MCF 10A (cell line): ENCODE measurements around the gene CBX8. TPM values are rescaled to one million over a fixed set of nuclear protein-coding genes. Genes with fewer than 3 reads are reported as not detected.

Experiments used
- BruUV-seq: library from RNA; stranded (reverse); fragments of 400-500 nt; replicated peaks from 2 replicates; lab custom pipeline; 2021; lab: Mats Ljungman, UMichigan
- CTCF ChIA-PET: fragments of 300-600 bp; sonication (Branson Sonifier 250); formaldehyde crosslinking; extraction: SDS; loops from one replicate; lab custom pipeline; 2021; ENCODE audit warnings: antibody characterized with exemption, inconsistent platforms; lab: Yijun Ruan, JAX
- POLR2A ChIA-PET: fragments of 300-600, 350-650 bp; sonication (Branson Sonifier 250); formaldehyde crosslinking; extraction: SDS; loops from one replicate; lab custom pipeline; 2020; ENCODE audit warnings: antibody characterized with exemption, inconsistent platforms; lab: Yijun Ruan, JAX
- DNase-seq: peaks from one replicate; pipeline ENCODE4 v3.0.0-alpha.2; 2018; ENCODE audit not compliant: unreplicated experiment
- H3K27ac Mint-ChIP-seq: one replicate; pipeline ENCODE4 v1.8.0; 2022; ENCODE audit warnings: mild to moderate bottlenecking, low read depth, mixed read lengths; ENCODE audit not compliant: unreplicated experiment
- H3K27me3 Mint-ChIP-seq: one replicate; pipeline ENCODE4 v1.8.0; 2022; ENCODE audit warnings: mixed read lengths; ENCODE audit not compliant: insufficient read depth, unreplicated experiment
- H3K36me3 Mint-ChIP-seq: one replicate; pipeline ENCODE4 v1.8.0; 2022; ENCODE audit warnings: mild to moderate bottlenecking, moderate library complexity, mixed read lengths; ENCODE audit not compliant: insufficient read depth, unreplicated experiment
- H3K4me1 Mint-ChIP-seq: one replicate; pipeline ENCODE4 v1.8.0; 2022; ENCODE audit warnings: mixed read lengths; ENCODE audit not compliant: insufficient read depth, unreplicated experiment
- H3K4me3 Mint-ChIP-seq: one replicate; pipeline ENCODE4 v1.8.0; 2022; ENCODE audit warnings: mild to moderate bottlenecking, moderate library complexity, mixed read lengths; ENCODE audit not compliant: unreplicated experiment
- H3K9me3 Mint-ChIP-seq: one replicate; pipeline ENCODE4 v1.8.0; 2022; ENCODE audit warnings: mixed read lengths; ENCODE audit not compliant: unreplicated experiment
- CTCF ChIP-seq: fragments of 200-600 bp; IDR thresholded peaks from one replicate; pipeline ENCODE4 v1.8.0; 2022; ENCODE audit warnings: antibody characterized with exemption, mild to moderate bottlenecking; ENCODE audit not compliant: unreplicated experiment
- intact Hi-C: fragments of 100-400 bp; cut with micrococcal nuclease; formaldehyde crosslinking; loops from 2 replicates; pipeline ENCODE4 v1.14.1; 2022
- total RNA-seq: library from RNA; stranded (reverse); gene quantifications from 2 replicates; pipeline ENCODE4 v1.2.3, GENCODE V29; 2022

Gene CBX8
- total RNA-seq, 1 experiment from 2014 or later = 9.4 TPM

- no peak overlapping the region for H3K4me3 Mint-ChIP-seq
- POLR2A ChIA-PET = interaction anchor here (3.0 kb wide), 1 partner anchor 9 kb away, joined by 12 read pairs; the partner anchor contains the start of gene CBX8
- intact Hi-C loops = loop anchor here (5.0 kb wide), 1 partner anchor 59 kb away; no protein-coding TSS in a partner anchor
Measured at GRCh38 chr17:79806446-79806760, 9.5 kb upstream of the CBX8 start.

GRCh38 chr17:79804856-79805696 is 8.2 kb upstream of the CBX8 start:
- Mint-ChIP-seq H3K27ac (no peak overlapping the region), H3K27me3 (peaks cover 55% of the 10 kb centered on the region), H3K9me3 (no peaks in the 10 kb centered on the region), H3K36me3 (no peaks in the 10 kb centered on the region), H3K4me3 (peak overlapping the region; percentile 64), H3K4me1 (peaks cover 6% of the 10 kb centered on the region)
- BruUV-seq = no TSS peak
- intact Hi-C loops = loop anchor here (5.0 kb wide), 1 partner anchor 58 kb away; no protein-coding TSS in a partner anchor
- CTCF ChIA-PET = interaction anchor here (0.7 to 1.5 kb wide), 4 partner anchors 59 to 188 kb away, joined by 3 to 4 read pairs (median 4); no protein-coding TSS in a partner anchor
- POLR2A ChIA-PET = interaction anchor here (0.6 kb wide), 2 partner anchors 34 to 42 kb away, joined by 4 read pairs; partner anchors contain the start of gene CBX4
- DNase-seq = no peak
- no peak for TF ChIP-seq CTCF

More at GRCh38 chr17:79806446-79806760, 9.5 kb upstream of the CBX8 start:
- Mint-ChIP-seq H3K27me3 (peaks cover 47% of the 10 kb centered on the region), H3K4me1 (no peaks in the 10 kb centered on the region), H3K36me3 (no peaks in the 10 kb centered on the region), H3K9me3 (no peaks in the 10 kb centered on the region), H3K27ac (no peak overlapping the region)
- no TSS peak for BruUV-seq
- TF ChIP-seq CTCF = no peak
- no peak for DNase-seq
- CTCF ChIA-PET = interaction anchor here (0.9 to 1.5 kb wide), 5 partner anchors 45 to 555 kb away, joined by 3 to 4 read pairs (median 3); no protein-coding TSS in a partner anchor

GRCh38 chr17:79803997-79804855 is 7.3 kb upstream of the CBX8 start:
- H3K36me3 Mint-ChIP-seq = no peaks in the 10 kb centered on the region
- no TSS peak for BruUV-seq
- no peak overlapping the region for H3K27ac Mint-ChIP-seq
- TF ChIP-seq CTCF = no peak
- ChIA-PET POLR2A (interaction anchor here (0.6 to 0.7 kb wide), 2 partner anchors 35 to 58 kb away, joined by 3 to 4 read pairs; partner anchors contain the start of gene CBX4), CTCF (interaction anchor here (0.7 to 1.0 kb wide), 3 partner anchors 35 to 112 kb away, joined by 3 read pairs; partner anchors contain the start of gene CBX4)
- intact Hi-C loops = no loop called here
- H3K9me3 Mint-ChIP-seq = no peaks in the 10 kb centered on the region
- H3K4me1 Mint-ChIP-seq = peaks cover 14% of the 10 kb centered on the region
- H3K27me3 Mint-ChIP-seq = peaks cover 63% of the 10 kb centered on the region
- DNase-seq = peak; percentile 43
- peak overlapping the region; percentile 64 for H3K4me3 Mint-ChIP-seq
